ENCODE measurements around the gene FBXO41.

DNA sequence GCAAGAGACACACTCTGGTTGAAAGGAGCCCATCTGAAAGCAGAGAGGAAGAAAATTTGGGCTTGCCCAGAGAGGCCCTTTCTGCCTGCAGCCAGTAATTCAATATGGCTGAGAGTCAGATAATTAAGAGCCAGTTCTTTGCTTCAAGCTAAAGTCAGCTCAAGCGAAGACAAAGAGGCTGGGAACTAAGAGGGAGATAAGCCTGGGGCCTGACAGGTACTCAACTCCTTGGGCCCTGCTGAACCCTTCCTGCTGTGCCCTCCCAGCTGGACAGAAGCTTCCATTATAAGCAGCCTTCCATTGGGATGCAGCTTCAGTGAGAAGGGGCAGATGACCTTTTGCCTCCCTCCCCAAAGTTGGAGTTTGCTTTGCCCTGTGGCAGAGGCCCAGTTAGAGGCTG lies 12.0 kb downstream of the FBXO41 start:
- TF ChIP-seq CTCF (IDR thresholded peaks at IDR 0.05) = no peak
- TF ChIP-seq POLR2A (IDR thresholded peaks at IDR 0.05) = no peak
